Measurements from ENCODE around the gene SCARB2.

The SCARB2 gene

GRCh38 chr4:76194325-76194724 lies 19.3 kb downstream of the SCARB2 start:
- H3K9me3 ChIP-seq (ENCODE audit: control insufficient read depth in 5 of 5, low read length in 5 of 5): peaks cover 0 to 13% (median 10%) of the 10 kb centered on the region in 5 donors
- no peak overlapping the region for H3K4me3 ChIP-seq (ENCODE audit: low read depth in 1 of 5, low read length in 5 of 5)
- peak overlapping the region in 1 of 5 donors; percentile 58 for H3K9ac ChIP-seq (ENCODE audit: low read length in 5 of 5)
- H3K27ac ChIP-seq (ENCODE audit: low read depth, low read length): peak overlapping the region; percentile 86
- no peaks in the 10 kb centered on the region for H3K27me3 ChIP-seq (ENCODE audit: control insufficient read depth in 5 of 5, insufficient read depth in 4 of 5, low read length in 5 of 5)
- H3K4me1 ChIP-seq (ENCODE audit: control insufficient read depth in 5 of 5, insufficient read depth in 5 of 5, low read length in 5 of 5): peaks cover 9 to 79% (median 66%) of the 10 kb centered on the region in 5 donors
- peaks cover 3 to 28% (median 23%) of the 10 kb centered on the region in 5 donors for H3K36me3 ChIP-seq (ENCODE audit: control insufficient read depth in 5 of 5, insufficient read depth in 5 of 5, low read length in 5 of 5)

- Histone ChIP-seq H3K4me3 (ENCODE audit: low read depth in 1 of 5, low read length in 5 of 5) (peak overlapping the region in 1 of 5 donors; percentile 10), H3K4me1 (ENCODE audit: control insufficient read depth in 5 of 5, insufficient read depth in 5 of 5, low read length in 5 of 5) (peaks cover 6 to 68% (median 55%) of the 10 kb centered on the region in 5 donors), H3K9ac (ENCODE audit: low read length in 5 of 5) (no peak overlapping the region), H3K27ac (ENCODE audit: low read depth, low read length) (peak overlapping the region; percentile 86), H3K36me3 (ENCODE audit: control insufficient read depth in 5 of 5, insufficient read depth in 5 of 5, low read length in 5 of 5) (peaks cover 3 to 33% (median 23%) of the 10 kb centered on the region in 5 donors), H3K9me3 (ENCODE audit: control insufficient read depth in 5 of 5, low read length in 5 of 5) (peaks cover 0 to 13% (median 10%) of the 10 kb centered on the region in 5 donors), H3K27me3 (ENCODE audit: control insufficient read depth in 5 of 5, insufficient read depth in 4 of 5, low read length in 5 of 5) (no peaks in the 10 kb centered on the region)
These were observed 21.4 kb downstream of the SCARB2 start for GRCh38 chr4:76192236-76192635.

GRCh38 chr4:76188557-76188956 lies 25.1 kb downstream of the SCARB2 start:
- Histone ChIP-seq H3K27ac (ENCODE audit: low read depth, low read length) (peak overlapping the region; percentile 35), H3K4me1 (ENCODE audit: control insufficient read depth in 5 of 5, insufficient read depth in 5 of 5, low read length in 5 of 5) (peaks cover 3 to 36% (median 30%) of the 10 kb centered on the region in 5 donors), H3K36me3 (ENCODE audit: control insufficient read depth in 5 of 5, insufficient read depth in 5 of 5, low read length in 5 of 5) (peaks cover 5 to 30% (median 24%) of the 10 kb centered on the region in 5 donors), H3K9me3 (ENCODE audit: control insufficient read depth in 5 of 5, low read length in 5 of 5) (peaks cover 0 to 13% (median 10%) of the 10 kb centered on the region in 5 donors), H3K27me3 (ENCODE audit: control insufficient read depth in 5 of 5, insufficient read depth in 4 of 5, low read length in 5 of 5) (no peaks in the 10 kb centered on the region), H3K4me3 (ENCODE audit: low read depth in 1 of 5, low read length in 5 of 5) (no peak overlapping the region), H3K9ac (ENCODE audit: low read length in 5 of 5) (peak overlapping the region in 1 of 5 donors; percentile 20)

GRCh38 chr4:76188149-76188548 lies 25.5 kb downstream of the SCARB2 start:
- Histone ChIP-seq H3K9me3 (ENCODE audit: control insufficient read depth in 5 of 5, low read length in 5 of 5) (peaks cover 0 to 10% (median 9%) of the 10 kb centered on the region in 5 donors), H3K36me3 (ENCODE audit: control insufficient read depth in 5 of 5, insufficient read depth in 5 of 5, low read length in 5 of 5) (peaks cover 3 to 26% (median 20%) of the 10 kb centered on the region in 5 donors), H3K4me1 (ENCODE audit: control insufficient read depth in 5 of 5, insufficient read depth in 5 of 5, low read length in 5 of 5) (peaks cover 3 to 33% (median 26%) of the 10 kb centered on the region in 5 donors), H3K9ac (ENCODE audit: low read length in 5 of 5) (peak overlapping the region in 1 of 5 donors; percentile 20), H3K27ac (ENCODE audit: low read depth, low read length) (peak overlapping the region; percentile 35), H3K4me3 (ENCODE audit: low read depth in 1 of 5, low read length in 5 of 5) (no peak overlapping the region), H3K27me3 (ENCODE audit: control insufficient read depth in 5 of 5, insufficient read depth in 4 of 5, low read length in 5 of 5) (no peaks in the 10 kb centered on the region)

GRCh38 chr4:76187152-76187551 lies 26.5 kb downstream of the SCARB2 start:
- Histone ChIP-seq H3K27me3 (ENCODE audit: control insufficient read depth in 5 of 5, insufficient read depth in 4 of 5, low read length in 5 of 5) (no peaks in the 10 kb centered on the region), H3K4me3 (ENCODE audit: low read depth in 1 of 5, low read length in 5 of 5) (no peak overlapping the region), H3K27ac (ENCODE audit: low read depth, low read length) (peak overlapping the region; percentile 14), H3K9ac (ENCODE audit: low read length in 5 of 5) (peak overlapping the region in 1 of 5 donors; percentile 24), H3K36me3 (ENCODE audit: control insufficient read depth in 5 of 5, insufficient read depth in 5 of 5, low read length in 5 of 5) (peaks cover 6 to 19% (median 13%) of the 10 kb centered on the region in 5 donors), H3K4me1 (ENCODE audit: control insufficient read depth in 5 of 5, insufficient read depth in 5 of 5, low read length in 5 of 5) (peaks cover under 1 to 24% (median 20%) of the 10 kb centered on the region in 5 donors), H3K9me3 (ENCODE audit: control insufficient read depth in 5 of 5, low read length in 5 of 5) (peaks cover 0 to 2% (median 0%) of the 10 kb centered on the region in 5 donors)

GRCh38 chr4:76182463-76182862 lies 31.2 kb downstream of the SCARB2 start:
- no peaks in the 10 kb centered on the region for H3K9me3 ChIP-seq (ENCODE audit: control insufficient read depth in 5 of 5, low read length in 5 of 5)
- H3K36me3 ChIP-seq (ENCODE audit: control insufficient read depth in 5 of 5, insufficient read depth in 5 of 5, low read length in 5 of 5): peaks cover 9 to 20% (median 11%) of the 10 kb centered on the region in 5 donors
- no peak overlapping the region for H3K27ac ChIP-seq (ENCODE audit: low read depth, low read length)
- no peaks in the 10 kb centered on the region for H3K27me3 ChIP-seq (ENCODE audit: control insufficient read depth in 5 of 5, insufficient read depth in 4 of 5, low read length in 5 of 5)
- H3K9ac ChIP-seq (ENCODE audit: low read length in 5 of 5): no peak overlapping the region
- H3K4me1 ChIP-seq (ENCODE audit: control insufficient read depth in 5 of 5, insufficient read depth in 5 of 5, low read length in 5 of 5): peaks cover 0 to 19% (median 16%) of the 10 kb centered on the region in 5 donors
- H3K4me3 ChIP-seq (ENCODE audit: low read depth in 1 of 5, low read length in 5 of 5): no peak overlapping the region

GRCh38 chr4:76179398-76180318 lies 34.0 kb downstream of the SCARB2 start:
- Histone ChIP-seq H3K4me1 (ENCODE audit: control insufficient read depth in 5 of 5, insufficient read depth in 5 of 5, low read length in 5 of 5) (peaks cover 0 to 17% (median 13%) of the 10 kb centered on the region in 5 donors), H3K27me3 (ENCODE audit: control insufficient read depth in 5 of 5, insufficient read depth in 4 of 5, low read length in 5 of 5) (no peaks in the 10 kb centered on the region), H3K27ac (ENCODE audit: low read depth, low read length) (peak overlapping the region; percentile 69), H3K4me3 (ENCODE audit: low read depth in 1 of 5, low read length in 5 of 5) (no peak overlapping the region), H3K9me3 (ENCODE audit: control insufficient read depth in 5 of 5, low read length in 5 of 5) (no peaks in the 10 kb centered on the region), H3K36me3 (ENCODE audit: control insufficient read depth in 5 of 5, insufficient read depth in 5 of 5, low read length in 5 of 5) (peaks cover 15 to 29% (median 20%) of the 10 kb centered on the region in 5 donors), H3K9ac (ENCODE audit: low read length in 5 of 5) (no peak overlapping the region)

GRCh38 chr4:76178296-76178695 lies 35.3 kb downstream of the SCARB2 start:
- peaks cover 0 to 17% (median 13%) of the 10 kb centered on the region in 5 donors for H3K4me1 ChIP-seq (ENCODE audit: control insufficient read depth in 5 of 5, insufficient read depth in 5 of 5, low read length in 5 of 5)

GRCh38 chr4:76177709-76178108 lies 35.9 kb downstream of the SCARB2 start:
- Histone ChIP-seq H3K36me3 (ENCODE audit: control insufficient read depth in 5 of 5, insufficient read depth in 5 of 5, low read length in 5 of 5) (peaks cover 24 to 45% (median 37%) of the 10 kb centered on the region in 5 donors), H3K9ac (ENCODE audit: low read length in 5 of 5) (peak overlapping the region in 1 of 5 donors; percentile 16), H3K4me3 (ENCODE audit: low read depth in 1 of 5, low read length in 5 of 5) (no peak overlapping the region), H3K9me3 (ENCODE audit: control insufficient read depth in 5 of 5, low read length in 5 of 5) (no peaks in the 10 kb centered on the region), H3K4me1 (ENCODE audit: control insufficient read depth in 5 of 5, insufficient read depth in 5 of 5, low read length in 5 of 5) (peaks cover 0 to 17% (median 13%) of the 10 kb centered on the region in 5 donors), H3K27me3 (ENCODE audit: control insufficient read depth in 5 of 5, insufficient read depth in 4 of 5, low read length in 5 of 5) (no peaks in the 10 kb centered on the region), H3K27ac (ENCODE audit: low read depth, low read length) (peak overlapping the region; percentile 69)

More at GRCh38 chr4:76178296-76178695, 35.3 kb downstream of the SCARB2 start:
- peak overlapping the region; percentile 69 for H3K27ac ChIP-seq (ENCODE audit: low read depth, low read length)
- H3K9ac ChIP-seq (ENCODE audit: low read length in 5 of 5): peak overlapping the region in 2 of 5 donors; percentile 16 to 44
- H3K36me3 ChIP-seq (ENCODE audit: control insufficient read depth in 5 of 5, insufficient read depth in 5 of 5, low read length in 5 of 5): peaks cover 28 to 39% (median 31%) of the 10 kb centered on the region in 5 donors
- H3K27me3 ChIP-seq (ENCODE audit: control insufficient read depth in 5 of 5, insufficient read depth in 4 of 5, low read length in 5 of 5): no peaks in the 10 kb centered on the region
- no peak overlapping the region for H3K4me3 ChIP-seq (ENCODE audit: low read depth in 1 of 5, low read length in 5 of 5)
- H3K9me3 ChIP-seq (ENCODE audit: control insufficient read depth in 5 of 5, low read length in 5 of 5): no peaks in the 10 kb centered on the region

GRCh38 chr4:76175336-76175735 lies 38.3 kb downstream of the SCARB2 start:
- H3K9ac ChIP-seq (ENCODE audit: low read length in 5 of 5): no peak overlapping the region
- H3K36me3 ChIP-seq (ENCODE audit: control insufficient read depth in 5 of 5, insufficient read depth in 5 of 5, low read length in 5 of 5): peaks cover 21 to 56% (median 45%) of the 10 kb centered on the region in 5 donors
- H3K27ac ChIP-seq (ENCODE audit: low read depth, low read length): no peak overlapping the region
- H3K27me3 ChIP-seq (ENCODE audit: control insufficient read depth in 5 of 5, insufficient read depth in 4 of 5, low read length in 5 of 5): no peaks in the 10 kb centered on the region
- no peaks in the 10 kb centered on the region for H3K9me3 ChIP-seq (ENCODE audit: control insufficient read depth in 5 of 5, low read length in 5 of 5)
- H3K4me1 ChIP-seq (ENCODE audit: control insufficient read depth in 5 of 5, insufficient read depth in 5 of 5, low read length in 5 of 5): peaks cover 0 to 17% (median 16%) of the 10 kb centered on the region in 5 donors
- H3K4me3 ChIP-seq (ENCODE audit: low read depth in 1 of 5, low read length in 5 of 5): no peak overlapping the region
